B cell (primary cell): ENCODE data around the gene TLR7. TPM values are rescaled to one million over a fixed set of nuclear protein-coding genes. Genes with fewer than 3 reads are reported as not detected.

ENCODE experiments used
- ATAC-seq: fragments of 200-7000 bp; cut with Tn5 transposase; one replicate; pipeline ENCODE4 v1.10.0; 2021; ENCODE audit warnings: low read depth, mild to moderate bottlenecking, moderate number of reproducible peaks, moderate library complexity
- CTCF ChIA-PET: fragments of 350-600 bp; sonication (Branson Sonifier 250); formaldehyde crosslinking; loops from one replicate; lab custom pipeline; 2021; ENCODE audit warnings: antibody characterized with exemption, inconsistent platforms; lab: Charles Lee
- POLR2A ChIA-PET: fragments of 350-600 bp; sonication (Branson Sonifier 250); formaldehyde crosslinking; loops from one replicate; lab custom pipeline; 2021; ENCODE audit warnings: antibody characterized with exemption; lab: Charles Lee
- DNase-seq: peaks from one replicate; pipeline ENCODE4 v3.0.0; 2013
- H2AFZ ChIP-seq: 2 replicates; pipeline ENCODE4 v1.6.1; 2012; ENCODE audit warnings: mild to moderate bottlenecking, low read depth, low read length; ENCODE audit not compliant: insufficient read depth, poor library complexity, severe bottlenecking
- H3K27ac ChIP-seq, 2 donors: 1 replicate in 1 of 2; 2 replicates in 1 of 2; pipeline ENCODE4 v1.5.1; 2012 to 2013; ENCODE audit warnings: low read length in 2 of 2, mild to moderate bottlenecking in 2 of 2, moderate library complexity in 1 of 2
- H3K27me3 ChIP-seq, 4 experiments: fragments of 200-600 bp in 1 of 4; sonication (generic) in 1 of 4; replicated peaks in 1 of 4; 1 replicate in 2 of 4; 2 replicates in 2 of 4; pipeline versions ENCODE4 v1.6.1 to v1.7.0; 2013 to 2016; ENCODE audit warnings: low read length in 3 of 4, mild to moderate bottlenecking in 2 of 4, mixed read lengths in 1 of 4, moderate library complexity in 1 of 4; ENCODE audit not compliant: insufficient read depth in 4 of 4, control insufficient read depth in 3 of 4; ENCODE audit errors: control extremely low read depth in 1 of 4
- H3K36me3 ChIP-seq, 2 experiments: replicated peaks in 1 of 2; 1 replicate in 1 of 2; 2 replicates in 1 of 2; pipeline versions ENCODE4 v1.6.1 to v1.7.1; 2013; ENCODE audit warnings: low read length in 1 of 2; ENCODE audit not compliant: insufficient read depth in 2 of 2, control insufficient read depth in 1 of 2; ENCODE audit errors: control extremely low read depth in 1 of 2, extremely low read depth in 1 of 2
- H3K4me1 ChIP-seq, 2 donors: fragments of 200-600 bp in 1 of 2; sonication (generic) in 1 of 2; 1 replicate in 1 of 2; 2 replicates in 1 of 2; pipeline versions ENCODE4 v1.5.1 to v1.6.1; 2013 to 2017; ENCODE audit warnings: low read length in 2 of 2; ENCODE audit not compliant: control insufficient read depth in 2 of 2, insufficient read depth in 2 of 2
- H3K4me2 ChIP-seq: replicated peaks from 2 replicates; pipeline ENCODE3; 2012; ENCODE audit warnings: mild to moderate bottlenecking, low read depth, low read length; ENCODE audit not compliant: poor library complexity, severe bottlenecking
- H3K4me3 ChIP-seq, 5 experiments: fragments of 200-600 bp in 1 of 5; sonication (generic) in 1 of 5; 1 replicate in 3 of 5; 2 replicates in 2 of 5; pipeline versions ENCODE4 v1.5.1 to v1.7.0; 2011 to 2016; ENCODE audit warnings: low read length in 4 of 5, mild to moderate bottlenecking in 4 of 5, low read depth in 2 of 5, control low read depth in 1 of 5, moderate library complexity in 1 of 5; ENCODE audit not compliant: insufficient read depth in 1 of 5; ENCODE audit errors: control extremely low read depth in 1 of 5, extremely low read depth in 1 of 5
- H3K79me2 ChIP-seq: fragments of 200-600 bp; sonication (generic); one replicate; pipeline ENCODE4 v1.6.0; 2016; ENCODE audit warnings: low read length; ENCODE audit not compliant: control insufficient read depth, insufficient read depth
- H3K9ac ChIP-seq: fragments of 200-600 bp; sonication (generic); 2 replicates; pipeline ENCODE4 v1.6.1; 2017; ENCODE audit warnings: mild to moderate bottlenecking, low read length, moderate library complexity
- H3K9me3 ChIP-seq, 3 donors: one replicate each; pipeline versions ENCODE4 v1.6.1 to v1.7.1; 2013; ENCODE audit warnings: low read length in 2 of 3; ENCODE audit not compliant: control insufficient read depth in 2 of 3, insufficient read depth in 1 of 3; ENCODE audit errors: control extremely low read depth in 1 of 3
- H4K20me1 ChIP-seq: 2 replicates; pipeline ENCODE4 v1.6.0; 2012; ENCODE audit warnings: mild to moderate bottlenecking, low read length; ENCODE audit not compliant: insufficient read depth, control insufficient read depth, poor library complexity, severe bottlenecking
- H3K27ac Mint-ChIP-seq: one replicate; pipeline ENCODE4 v1.8.0; 2021; ENCODE audit warnings: mixed read lengths
- H3K27me3 Mint-ChIP-seq: one replicate; pipeline ENCODE4 v1.8.0; 2021; ENCODE audit warnings: mixed read lengths
- H3K4me1 Mint-ChIP-seq: one replicate; pipeline ENCODE4 v1.8.0; 2021; ENCODE audit warnings: mixed read lengths
- H3K4me3 Mint-ChIP-seq: one replicate; pipeline ENCODE4 v1.8.0; 2021; ENCODE audit warnings: mixed read lengths
- H3K9me3 Mint-ChIP-seq: one replicate; pipeline ENCODE4 v1.8.0; 2022; ENCODE audit warnings: mixed read lengths; ENCODE audit not compliant: insufficient read depth
- CTCF ChIP-seq: fragments of 200-600 bp; IDR thresholded peaks from one replicate; pipeline ENCODE4 v1.8.0; 2022; ENCODE audit warnings: antibody characterized with exemption, mild to moderate bottlenecking
- EZH2 ChIP-seq: IDR thresholded peaks from 2 replicates; pipeline ENCODE4 v1.6.1; 2012; ENCODE audit warnings: borderline replicate concordance, low read depth, mild to moderate bottlenecking, moderate library complexity, low read length; ENCODE audit not compliant: insufficient read depth, poor library complexity, severe bottlenecking
- WGBS: methylation state at CpG from one replicate; pipeline ENCODE4 v1.1.5; 2013; ENCODE audit warnings: missing lambda C conversion rate; ENCODE audit not compliant: insufficient coverage; 5-methylcytosine and 5-hydroxymethylcytosine counted together
- intact Hi-C: fragments of 100-400 bp; cut with micrococcal nuclease; formaldehyde crosslinking; loops from one replicate; pipeline ENCODE4 v1.10.0; 2022
- polyA plus RNA-seq: library from polyadenylated mRNA; depleted of rRNA; stranded (reverse); fragments of >200 nt; gene quantifications from 2 replicates; pipeline ENCODE4 v1.2.3, GENCODE V29; 2012
- total RNA-seq, 2 donors: library from RNA; stranded (reverse); fragments of 120-200 nt in 1 of 2; gene quantifications; 1 replicate in 1 of 2; 2 replicates in 1 of 2; pipeline versions ENCODE4 v1.2.3 to v1.2.4, GENCODE V29; 2013 to 2022

Gene TLR7
- total and polyA plus RNA-seq, 2 donors (not counting 1 experiment from before 2014, with no cell fraction given): 6.1 to 10.2 TPM

GRCh38 chrX:12920990-12921389, 54.1 kb downstream of the TLR7 start:
- Histone ChIP-seq H2AFZ (no peak overlapping the region), H4K20me1 (no peaks in the 10 kb centered on the region), H3K36me3 (no peaks in the 10 kb centered on the region), H3K4me2 (no peak overlapping the region), H3K27ac (no peak overlapping the region), H3K79me2 (no peaks in the 10 kb centered on the region), H3K27me3 (peaks cover 0 to 11% (median 0%) of the 10 kb centered on the region in 4 experiments), H3K9ac (no peak overlapping the region), H3K4me3 (no peak overlapping the region), H3K9me3 (no peaks in the 10 kb centered on the region), H3K4me1 (peaks cover 0 to 3% of the 10 kb centered on the region in 2 donors)
- Mint-ChIP-seq H3K27ac (no peak overlapping the region), H3K27me3 (no peaks in the 10 kb centered on the region), H3K9me3 (no peaks in the 10 kb centered on the region), H3K4me3 (no peak overlapping the region), H3K4me1 (peaks cover 2% of the 10 kb centered on the region)
- CTCF ChIA-PET: no interaction called here
- intact Hi-C loops: no loop called here
- POLR2A ChIA-PET: no interaction called here
- DNase-seq: no peak
- no peak for ATAC-seq
- WGBS: 90% methylated on average over 2 of the region's 8 CpGs
- TF ChIP-seq EZH2: no peak
- TF ChIP-seq CTCF: no peak

- no peak for ATAC-seq
- no peaks in the 10 kb centered on the region for H3K9me3 Mint-ChIP-seq
- Histone ChIP-seq H3K9me3 (no peaks in the 10 kb centered on the region), H3K4me3 (no peak overlapping the region), H3K27me3 (peaks cover 0 to 11% (median 0%) of the 10 kb centered on the region in 4 experiments), H3K79me2 (no peaks in the 10 kb centered on the region), H4K20me1 (no peaks in the 10 kb centered on the region), H3K4me2 (no peak overlapping the region), H3K36me3 (no peaks in the 10 kb centered on the region), H3K9ac (no peak overlapping the region), H2AFZ (no peak overlapping the region), H3K27ac (no peak overlapping the region), H3K4me1 (peaks cover 0 to 3% of the 10 kb centered on the region in 2 donors)
- no peak overlapping the region for H3K4me3 Mint-ChIP-seq
- intact Hi-C loops: no loop called here
- WGBS: no CpG with 5 or more reads among the region's 10 CpGs
- POLR2A ChIA-PET: no interaction called here
- CTCF ChIA-PET: no interaction called here
- H3K4me1 Mint-ChIP-seq: peaks cover 2% of the 10 kb centered on the region
- H3K27me3 Mint-ChIP-seq: no peaks in the 10 kb centered on the region
- no peak for TF ChIP-seq EZH2
- no peak for TF ChIP-seq CTCF
- H3K27ac Mint-ChIP-seq: no peak overlapping the region
- no peak for DNase-seq
Observed at GRCh38 chrX:12921886-12922598, 55.2 kb downstream of the TLR7 start.
